HepG2 (cell line): Measurements from ENCODE around the gene LOXL3. TPM values are rescaled to one million over a fixed set of nuclear protein-coding genes. Genes with fewer than 3 reads are reported as not detected.

Experiments
- ATAC-seq: fragments of 200-7000 bp; cut with Tn5 transposase; 3 replicates; pipeline ENCODE4 v1.9.1; 2020; ENCODE audit warnings: mild to moderate bottlenecking, moderate library complexity
- BruUV-seq: library from RNA; stranded (reverse); fragments of 400-500 nt; replicated peaks from 2 replicates; lab custom pipeline; 2021; lab: Mats Ljungman, UMichigan
- CTCF ChIA-PET: fragments of 300-600 bp; formaldehyde crosslinking; extraction: SDS; loops from one replicate; lab custom pipeline; 2021; ENCODE audit warnings: low total read pairs, inconsistent platforms, low intra/inter-chr PET ratio; lab: Yijun Ruan, JAX
- POLR2A ChIA-PET: fragments of 350-600 bp; sonication (Branson Sonifier 250); formaldehyde crosslinking; loops from one replicate; lab custom pipeline; 2020; ENCODE audit warnings: antibody characterized with exemption, inconsistent platforms; lab: Yijun Ruan, JAX
- DNase-seq: peaks from one replicate; pipeline ENCODE4 v3.0.0-alpha.2; 2015; ENCODE audit warnings: low spot score
- FAIRE-seq: peaks from 3 replicates; lab custom pipeline; 2011; peaks lifted over from hg19 to GRCh38; lab: Jason Lieb, UNC
- H2AFZ ChIP-seq: one replicate; pipeline ENCODE4 v1.6.1; 2011; ENCODE audit warnings: low read length, inconsistent platforms
- H3K27ac ChIP-seq: fragments of 300-600 bp; 3 replicates; pipeline ENCODE4 v1.8.0; 2011; ENCODE audit warnings: mixed run types, mild to moderate bottlenecking, mixed read lengths, low read length, inconsistent platforms; ENCODE audit not compliant: insufficient read depth; ENCODE audit errors: extremely low read length
- H3K27me3 ChIP-seq, 2 experiments: fragments of 200-600 bp in 1 of 2; 2 replicates in 1 of 2; 3 replicates in 1 of 2; pipeline versions ENCODE4 v1.6.0 to v1.8.0; 2011; ENCODE audit warnings: low read length in 2 of 2, mild to moderate bottlenecking in 2 of 2, moderate library complexity in 2 of 2, inconsistent platforms in 1 of 2; ENCODE audit not compliant: insufficient read depth in 2 of 2, control insufficient read depth in 1 of 2
- H3K36me3 ChIP-seq, 2 experiments: fragments of 200-600 bp in 1 of 2; replicated peaks in 1 of 2; 2 replicates in 1 of 2; 3 replicates in 1 of 2; pipeline versions ENCODE4 v1.5.1 to v1.8.0; 2011; ENCODE audit warnings: low read length in 2 of 2, inconsistent platforms in 1 of 2; ENCODE audit not compliant: insufficient read depth in 2 of 2, control insufficient read depth in 1 of 2
- H3K4me1 ChIP-seq: 2 replicates; pipeline ENCODE4 v1.5.1; 2012; ENCODE audit warnings: low read length, inconsistent platforms; ENCODE audit not compliant: insufficient read depth
- H3K4me2 ChIP-seq: 2 replicates; pipeline ENCODE4 v1.6.0; 2011; ENCODE audit warnings: low read depth, low read length, inconsistent platforms
- H3K4me3 ChIP-seq, 3 experiments: fragments of 200-600 bp in 1 of 3; sonication (generic), shearing (Covaris generic) in 1 of 3; replicated peaks in 1 of 3; 2 replicates each; pipeline ENCODE4 v1.5.1; 2011 to 2016; ENCODE audit warnings: low read length in 3 of 3, inconsistent platforms in 2 of 3, low read depth in 2 of 3, mild to moderate bottlenecking in 2 of 3, control low read depth in 1 of 3, mixed read lengths in 1 of 3; ENCODE audit not compliant: insufficient read depth in 1 of 3
- H3K79me2 ChIP-seq: one replicate; pipeline ENCODE4 v1.6.1; 2011; ENCODE audit warnings: low read length, inconsistent platforms; ENCODE audit not compliant: insufficient read depth
- H3K9ac ChIP-seq: 2 replicates; pipeline ENCODE4 v1.6.0; 2011; ENCODE audit warnings: mild to moderate bottlenecking, low read depth, low read length, inconsistent platforms; ENCODE audit not compliant: insufficient read depth
- H3K9me3 ChIP-seq: 2 replicates; pipeline ENCODE4 v1.5.1; 2012; ENCODE audit warnings: mild to moderate bottlenecking, low read length
- H4K20me1 ChIP-seq: 2 replicates; pipeline ENCODE4 v1.6.0; 2011; ENCODE audit warnings: inconsistent platforms, mild to moderate bottlenecking, low read length, moderate library complexity; ENCODE audit not compliant: insufficient read depth
- AHR ChIP-seq: IDR thresholded peaks from 2 replicates; pipeline ENCODE4 v1.6.1; 2018; ENCODE audit warnings: missing genetic modification reagents, missing compliant biosample characterization
- ATF2 ChIP-seq: sonication (generic); formaldehyde crosslinking; IDR thresholded peaks from 2 replicates; pipeline ENCODE4 v1.4.0; 2020; ENCODE audit warnings: missing genetic modification reagents
- CBFB ChIP-seq: sonication (generic); formaldehyde crosslinking; IDR thresholded peaks from 2 replicates; pipeline ENCODE4 v1.4.0; 2020; ENCODE audit warnings: missing genetic modification reagents
- ELF1 ChIP-seq: sonication (generic); formaldehyde crosslinking; IDR thresholded peaks from 2 replicates; pipeline ENCODE4 v1.4.0; 2020; ENCODE audit warnings: missing genetic modification reagents
- GATA4 ChIP-seq: sonication (generic); IDR thresholded peaks from 2 replicates; pipeline ENCODE4 v1.6.1; 2016; ENCODE audit warnings: antibody characterized with exemption, low read depth, borderline replicate concordance
- HMG20B ChIP-seq: conservative IDR thresholded peaks from 2 replicates; pipeline ENCODE4 v1.6.1; 2016; ENCODE audit warnings: missing genetic modification reagents, missing compliant biosample characterization
- HNF4G ChIP-seq, 2 experiments: sonication (generic) in 1 of 2; formaldehyde crosslinking in 1 of 2; IDR thresholded peaks; 2 replicates each; pipeline versions ENCODE4 v1.4.0 to v1.6.1; 2011 to 2020; ENCODE audit warnings: borderline replicate concordance in 2 of 2, low read depth in 2 of 2, mild to moderate bottlenecking in 2 of 2, low read length in 1 of 2, missing genetic modification reagents in 1 of 2, moderate library complexity in 1 of 2
- RORA ChIP-seq: sonication (generic); formaldehyde crosslinking; IDR thresholded peaks from 2 replicates; pipeline ENCODE4 v1.5.0; 2020; ENCODE audit warnings: mild to moderate bottlenecking, missing genetic modification reagents, moderate library complexity
- SMARCC2 ChIP-seq: fragments of 450-650 bp; IDR thresholded peaks from 2 replicates; pipeline ENCODE4 v1.6.1; 2017; ENCODE audit warnings: antibody characterized with exemption, mild to moderate bottlenecking
- TRIM24 ChIP-seq: sonication (generic); formaldehyde crosslinking; IDR thresholded peaks from 2 replicates; pipeline ENCODE4 v1.8.0; 2022; ENCODE audit warnings: mild to moderate bottlenecking, missing genetic modification reagents
- ZNF225 ChIP-seq: sonication (generic); formaldehyde crosslinking; IDR thresholded peaks from 2 replicates; pipeline ENCODE4 v1.4.0; 2020; ENCODE audit warnings: mild to moderate bottlenecking, missing genetic modification reagents
- ZNF543 ChIP-seq: sonication (generic); formaldehyde crosslinking; IDR thresholded peaks from 2 replicates; pipeline ENCODE4 v1.4.0; 2020; ENCODE audit warnings: mild to moderate bottlenecking, missing genetic modification reagents
- ZNF552 ChIP-seq: sonication (generic); formaldehyde crosslinking; IDR thresholded peaks from 2 replicates; pipeline ENCODE4 v1.9.0; 2022; ENCODE audit warnings: missing genetic modification reagents, mild to moderate bottlenecking, borderline replicate concordance
- WGBS: methylation state at CpG from one replicate; pipeline ENCODE4 v1.1.6; 2017; ENCODE audit warnings: low lambda C conversion rate; 5-methylcytosine and 5-hydroxymethylcytosine counted together
- in situ Hi-C: cut with HindIII; loops from 2 replicates; pipeline ENCODE4 v1.10.0; 2017; ENCODE audit warnings: low pct_unique_long_range_greater_than_20kb; ENCODE audit not compliant: extremely low pct_ligation_motif_present
- intact Hi-C: fragments of 100-400 bp; cut with micrococcal nuclease; formaldehyde crosslinking; loops from one replicate; pipeline ENCODE4 v1.10.0; 2022; ENCODE audit not compliant: unreplicated experiment
- polyA plus RNA-seq, 8 experiments: library from polyadenylated mRNA; depleted of rRNA in 3 of 8; stranded (reverse) in 7 of 8; unstranded in 1 of 8; fragments of >200 nt; fragmentation: Illumina TruSeq in 4 of 8; extraction: Trizol in 4 of 8; gene quantifications; 2 replicates each; pipeline versions ENCODE4 v1.2.1 to v1.2.3, GENCODE V29; 2011 to 2016; ENCODE audit warnings: low read depth in 4 of 8, missing spikeins in 1 of 8, mixed read lengths in 1 of 8; ENCODE audit not compliant: insufficient read depth in 1 of 8
- total RNA-seq, 5 experiments: library from RNA; depleted of rRNA; stranded (reverse); fragments of >200 nt; fragmentation: Illumina TruSeq; extraction: Trizol; gene quantifications; 2 replicates each; pipeline ENCODE4 v1.2.3, GENCODE V29; 2016; ENCODE audit warnings: low read depth in 1 of 5
- TF ChIP-seq, protein P1 (sequence below): sonication (generic); formaldehyde crosslinking; IDR thresholded peaks from 2 replicates; pipeline ENCODE4 v1.8.1; 2023; ENCODE audit warnings: mild to moderate bottlenecking, moderate library complexity, missing genetic modification reagents
- TF ChIP-seq, protein P2 (sequence below): sonication (generic); formaldehyde crosslinking; IDR thresholded peaks from 2 replicates; pipeline ENCODE4 v1.4.0; 2020; ENCODE audit warnings: mild to moderate bottlenecking, missing genetic modification reagents

LOXL3 gene
- total and polyA plus RNA-seq, 2 of the 13 experiments (the other 11 are each of a cell fraction or from before 2014, with no cell fraction given): 0.55 to 6.5 TPM

- TF ChIP-seq SMARCC2 (no peak), ZNF552 (no peak)
Measured at GRCh38 chr2:74558284-74559230, 4.8 kb upstream of the LOXL3 start (continued).

DNA sequence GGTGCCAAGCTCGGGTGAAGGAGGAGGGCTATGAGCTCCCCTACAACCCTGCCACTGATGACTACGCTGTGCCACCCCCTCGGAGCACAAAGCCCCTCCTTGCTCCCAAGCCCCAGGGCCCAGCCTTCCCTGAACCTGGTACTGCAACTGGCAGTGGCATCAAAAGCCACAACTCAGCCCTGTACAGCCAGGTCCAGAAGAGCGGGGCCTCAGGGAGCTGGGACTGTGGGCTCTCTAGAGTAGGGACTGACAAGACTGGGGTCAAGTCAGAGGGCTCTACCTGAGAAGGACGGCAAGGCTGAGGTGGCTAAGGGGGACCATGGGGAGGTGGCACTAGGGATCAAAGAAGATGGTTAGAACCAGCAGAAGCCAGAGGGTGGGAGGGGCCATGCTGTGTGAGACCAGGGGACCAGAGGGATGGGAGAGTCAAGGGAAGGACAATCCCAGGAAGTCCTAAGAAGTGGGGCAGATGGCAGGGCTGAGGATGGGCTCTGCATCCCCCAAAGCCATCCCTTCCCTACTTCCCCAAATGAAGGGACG is 3.2 kb upstream of the LOXL3 start:
- Histone ChIP-seq H3K36me3 (no peaks in the 10 kb centered on the region), H4K20me1 (no peaks in the 10 kb centered on the region), H3K79me2 (no peaks in the 10 kb centered on the region), H3K27me3 (peaks cover 6 to 38% of the 10 kb centered on the region in 2 experiments; a peak in 4 of 5 replicates), H3K4me1 (peaks cover 48% of the 10 kb centered on the region), H3K9me3 (no peaks in the 10 kb centered on the region), H3K27ac (no peak overlapping the region), H2AFZ (no peak overlapping the region), H3K4me2 (no peak overlapping the region), H3K9ac (no peak overlapping the region), H3K4me3 (no peak overlapping the region)
- DNase-seq (no peak), ATAC-seq (no peak), FAIRE-seq (no peak)
- CTCF ChIA-PET: no interaction called here
- intact Hi-C loops (no loop called here), in situ Hi-C loops (no loop called here)
- 68% methylated on average over 4 of the region's 6 CpGs for WGBS
- BruUV-seq: no TSS peak
- POLR2A ChIA-PET: no interaction called here
- TF ChIP-seq, protein P1, sequence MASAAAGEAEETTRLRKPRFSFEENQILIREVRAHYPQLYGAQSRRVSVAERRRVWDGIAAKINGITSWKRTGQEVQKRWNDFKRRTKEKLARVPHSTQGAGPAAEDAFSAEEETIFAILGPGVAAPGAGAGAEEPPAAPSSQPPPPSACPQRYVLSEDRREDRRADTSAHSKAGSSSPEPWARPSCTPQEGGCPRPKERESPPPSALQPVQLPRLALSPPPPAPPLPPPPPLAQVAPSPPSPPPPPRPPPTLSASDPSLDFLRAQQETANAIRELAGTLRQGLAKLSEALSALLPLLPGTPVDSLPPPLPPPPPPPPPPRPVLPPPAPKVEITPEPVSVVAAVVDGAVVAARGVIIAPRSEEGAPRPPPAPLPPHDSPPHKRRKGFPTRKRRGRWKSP: no peak
- TF ChIP-seq ELF1: no peak
- TF ChIP-seq CBFB: no peak
- no peak for TF ChIP-seq HNF4G (IDR thresholded peaks at IDR 0.05; ENCODE audit: borderline replicate concordance, low read depth, low read length)
- no peak for TF ChIP-seq HNF4G (CRISPR knock-in tag; IDR thresholded peaks at IDR 0.05; ENCODE audit: borderline replicate concordance, low read depth)
- no peak for TF ChIP-seq ATF2 (CRISPR knock-in tag)
- TF ChIP-seq ZNF225 (CRISPR knock-in tag): no peak
- no peak for TF ChIP-seq RORA
- TF ChIP-seq GATA4: no peak
- no peak for TF ChIP-seq ZNF543 (CRISPR knock-in tag)
- no peak for TF ChIP-seq HMG20B (CRISPR knock-in tag)
- no peak for TF ChIP-seq TRIM24 (CRISPR knock-in tag)
- TF ChIP-seq, protein P2, sequence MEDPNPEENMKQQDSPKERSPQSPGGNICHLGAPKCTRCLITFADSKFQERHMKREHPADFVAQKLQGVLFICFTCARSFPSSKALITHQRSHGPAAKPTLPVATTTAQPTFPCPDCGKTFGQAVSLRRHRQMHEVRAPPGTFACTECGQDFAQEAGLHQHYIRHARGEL (CRISPR knock-in tag): no peak
- no peak for TF ChIP-seq AHR (CRISPR knock-in tag)
